Karpas-422 (cell line): ENCODE measurements around the gene RNF145. TPM values are rescaled to one million over a fixed set of nuclear protein-coding genes. Genes with fewer than 3 reads are reported as not detected.

ENCODE experiments used
- DNase-seq: peaks from one replicate; pipeline ENCODE4 v3.0.0-alpha.2; 2015
- H2AFZ ChIP-seq: fragments of 200-600 bp; sonication (generic); 2 replicates; pipeline ENCODE4 v1.6.1; 2014; ENCODE audit warnings: antibody characterized with exemption, low read length, mixed read lengths
- H3K27ac ChIP-seq: fragments of 200-600 bp; sonication (generic); 2 replicates; pipeline ENCODE4 v1.5.1; 2014; ENCODE audit warnings: mild to moderate bottlenecking, low read length, moderate library complexity
- H3K27me3 ChIP-seq: fragments of 200-600 bp; sonication (generic); 2 replicates; pipeline ENCODE4 v1.6.1; 2014; ENCODE audit warnings: low read length, mixed read lengths
- H3K36me3 ChIP-seq: fragments of 200-600 bp; sonication (generic); 2 replicates; pipeline ENCODE4 v1.6.1; 2014; ENCODE audit warnings: low read length, mixed read lengths; ENCODE audit not compliant: insufficient read depth
- H3K4me1 ChIP-seq: fragments of 200-600 bp; sonication (generic); 2 replicates; pipeline ENCODE4 v1.6.1; 2014; ENCODE audit warnings: mild to moderate bottlenecking, low read length, mixed read lengths
- H3K4me2 ChIP-seq: fragments of 200-600 bp; sonication (generic); 2 replicates; pipeline ENCODE4 v1.6.1; 2014; ENCODE audit warnings: low read length, low read depth, mild to moderate bottlenecking; ENCODE audit not compliant: poor library complexity, severe bottlenecking
- H3K4me3 ChIP-seq: fragments of 200-600 bp; sonication (generic); 2 replicates; pipeline ENCODE4 v1.5.1; 2014; ENCODE audit warnings: mild to moderate bottlenecking, antibody characterized with exemption, low read length, mixed read lengths
- H3K79me2 ChIP-seq: fragments of 200-600 bp; sonication (generic); 2 replicates; pipeline ENCODE4 v1.6.1; 2014; ENCODE audit warnings: mild to moderate bottlenecking, low read length, mixed read lengths
- H3K9ac ChIP-seq: fragments of 200-600 bp; sonication (generic); 2 replicates; pipeline ENCODE4 v1.6.0; 2014; ENCODE audit warnings: low read length
- H3K9me2 ChIP-seq: fragments of 200-600 bp; sonication (generic), shearing (Covaris generic); replicated peaks from 2 replicates; pipeline ENCODE4 v1.6.0; 2014; ENCODE audit warnings: mild to moderate bottlenecking, low read length, moderate library complexity; ENCODE audit not compliant: insufficient read depth
- H3K9me3 ChIP-seq: fragments of 300-700, 200-600 bp; sonication (generic); 2 replicates; pipeline ENCODE4 v1.6.1; 2014; ENCODE audit warnings: low read length, mixed read lengths
- H4K20me1 ChIP-seq: fragments of 200-600 bp; sonication (generic); 2 replicates; pipeline ENCODE4 v1.6.1; 2014; ENCODE audit warnings: mild to moderate bottlenecking, antibody characterized with exemption, low read length, low read depth; ENCODE audit not compliant: insufficient read depth
- total RNA-seq: library from RNA; depleted of rRNA; stranded (reverse); fragments of >200 nt; shearing (Covaris generic); gene quantifications from 2 replicates; pipeline ENCODE4 v1.2.3, GENCODE V29; 2014; ENCODE audit warnings: low replicate concordance

The RNF145 gene
- total RNA-seq, 1 experiment from 2014 or later, result 113 TPM

DNA sequence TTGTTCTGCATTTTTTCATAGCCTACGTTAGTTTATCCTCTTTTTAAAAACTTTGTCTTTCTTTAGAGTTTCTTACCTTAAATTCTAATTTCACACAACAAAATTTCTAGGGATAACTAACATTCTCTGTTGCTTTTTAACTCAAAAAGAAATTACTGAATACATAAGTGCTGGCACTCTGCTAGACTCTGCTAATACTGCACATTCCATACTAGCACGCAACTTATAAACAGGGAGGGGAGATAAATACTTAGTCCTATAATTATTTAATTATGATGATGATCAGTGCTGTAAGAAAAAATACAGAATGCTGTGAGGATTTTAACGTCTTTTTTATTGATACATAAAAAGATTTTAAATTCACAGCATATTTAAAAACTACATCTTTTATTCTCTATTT lies 25.1 kb downstream of the RNF145 start:
- Histone ChIP-seq H3K27me3 (no peaks in the 10 kb centered on the region), H3K4me1 (peaks cover 50% of the 10 kb centered on the region), H3K9ac (no peak overlapping the region), H3K79me2 (peaks cover 90% of the 10 kb centered on the region), H4K20me1 (no peaks in the 10 kb centered on the region), H3K27ac (peak overlapping the region; percentile 13; the same call in 1 of the 2 replicates), H3K4me2 (no peak overlapping the region), H3K4me3 (no peak overlapping the region), H2AFZ (no peak overlapping the region), H3K36me3 (peaks cover 22% of the 10 kb centered on the region; the same call in 1 of the 2 replicates), H3K9me2 (no peaks in the 10 kb centered on the region), H3K9me3 (no peaks in the 10 kb centered on the region)
- DNase-seq, result no peak

DNA sequence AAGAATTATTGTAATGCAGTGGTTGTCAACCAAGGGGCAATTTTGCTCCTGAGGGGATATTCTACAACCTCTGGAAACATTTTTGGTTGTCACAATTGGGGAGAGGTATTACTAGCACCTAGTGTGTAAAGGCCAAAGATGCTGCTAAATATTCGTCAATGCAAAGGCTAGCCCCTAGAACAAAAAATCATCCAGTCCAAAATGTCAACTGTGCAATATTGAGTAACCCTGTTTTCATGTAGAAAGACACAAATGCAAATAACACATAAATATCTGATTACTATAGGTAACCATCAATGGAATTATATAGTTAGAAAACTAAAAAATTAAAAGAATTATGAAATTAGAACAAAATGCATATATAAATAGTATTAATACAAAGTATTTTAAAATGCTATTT lies 26.1 kb downstream of the RNF145 start:
- Histone ChIP-seq H3K4me2 (no peak overlapping the region), H3K27ac (peak overlapping the region; percentile 36), H3K27me3 (no peaks in the 10 kb centered on the region), H4K20me1 (no peaks in the 10 kb centered on the region), H3K9ac (no peak overlapping the region), H3K4me1 (peaks cover 50% of the 10 kb centered on the region), H2AFZ (no peak overlapping the region), H3K9me3 (no peaks in the 10 kb centered on the region), H3K36me3 (peaks cover 20% of the 10 kb centered on the region; the same call in 1 of the 2 replicates), H3K9me2 (no peaks in the 10 kb centered on the region), H3K4me3 (no peak overlapping the region), H3K79me2 (peaks cover 90% of the 10 kb centered on the region)
- peak; percentile 48 for DNase-seq

DNA sequence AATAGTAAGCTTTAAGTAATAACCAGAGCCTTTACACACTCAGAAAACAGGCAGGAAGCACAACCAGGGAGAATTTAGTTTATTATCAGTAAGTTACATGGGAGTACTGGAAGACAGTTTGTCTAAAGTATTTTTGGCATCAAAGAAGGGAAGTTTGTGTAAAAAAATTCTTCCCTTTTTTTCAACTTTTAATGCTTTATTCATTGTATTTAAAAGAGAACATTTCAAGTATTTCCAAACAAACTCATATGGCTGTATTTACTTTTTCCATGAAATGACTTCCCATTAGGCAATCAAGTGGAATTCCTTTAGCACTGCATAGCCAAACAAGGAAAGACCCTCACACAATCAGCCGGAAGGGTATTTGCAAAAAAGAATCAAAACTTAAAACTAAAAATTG lies 26.7 kb downstream of the RNF145 start:
- Histone ChIP-seq H2AFZ (no peak overlapping the region), H4K20me1 (no peaks in the 10 kb centered on the region), H3K36me3 (peaks cover 21% of the 10 kb centered on the region; the same call in 1 of the 2 replicates), H3K9me2 (no peaks in the 10 kb centered on the region), H3K4me2 (peak overlapping the region; percentile 20), H3K4me3 (no peak overlapping the region), H3K79me2 (peaks cover 89% of the 10 kb centered on the region), H3K27ac (peak overlapping the region; percentile 52; the same call in 1 of the 2 replicates), H3K4me1 (peaks cover 50% of the 10 kb centered on the region), H3K9me3 (no peaks in the 10 kb centered on the region), H3K9ac (no peak overlapping the region), H3K27me3 (no peaks in the 10 kb centered on the region)
- DNase-seq, result no peak

DNA sequence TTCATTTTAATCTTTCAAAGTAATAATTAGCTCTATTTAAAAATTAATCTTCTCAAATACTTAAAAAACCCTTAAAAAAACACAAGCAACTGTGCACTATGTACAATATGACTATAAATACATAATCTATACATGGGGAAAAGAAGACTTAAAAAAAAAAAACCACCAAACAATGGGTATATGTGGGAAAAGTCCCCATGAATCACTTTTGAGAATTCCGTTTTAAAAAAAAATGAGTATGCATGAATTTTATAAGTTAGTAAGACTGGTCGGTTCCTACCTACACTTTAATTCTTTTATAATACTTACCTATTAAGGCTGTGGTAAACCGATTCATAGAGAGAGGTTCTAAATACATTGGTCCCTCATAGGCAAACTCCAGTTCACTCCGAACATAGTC lies 27.7 kb downstream of the RNF145 start:
- peaks cover 94% of the 10 kb centered on the region for H3K79me2 ChIP-seq
- H3K4me1 ChIP-seq, result peaks cover 50% of the 10 kb centered on the region
- DNase-seq, result no peak
- H3K9ac ChIP-seq, result no peak overlapping the region
- no peaks in the 10 kb centered on the region for H3K27me3 ChIP-seq
- no peaks in the 10 kb centered on the region for H4K20me1 ChIP-seq
- H3K27ac ChIP-seq, result peak overlapping the region; percentile 52
- H3K9me2 ChIP-seq, result no peaks in the 10 kb centered on the region
- no peak overlapping the region for H2AFZ ChIP-seq
- H3K4me2 ChIP-seq, result peak overlapping the region; percentile 20
- H3K9me3 ChIP-seq, result no peaks in the 10 kb centered on the region
- no peak overlapping the region for H3K4me3 ChIP-seq
- peaks cover 31% of the 10 kb centered on the region; the same call in 1 of the 2 replicates for H3K36me3 ChIP-seq

DNA sequence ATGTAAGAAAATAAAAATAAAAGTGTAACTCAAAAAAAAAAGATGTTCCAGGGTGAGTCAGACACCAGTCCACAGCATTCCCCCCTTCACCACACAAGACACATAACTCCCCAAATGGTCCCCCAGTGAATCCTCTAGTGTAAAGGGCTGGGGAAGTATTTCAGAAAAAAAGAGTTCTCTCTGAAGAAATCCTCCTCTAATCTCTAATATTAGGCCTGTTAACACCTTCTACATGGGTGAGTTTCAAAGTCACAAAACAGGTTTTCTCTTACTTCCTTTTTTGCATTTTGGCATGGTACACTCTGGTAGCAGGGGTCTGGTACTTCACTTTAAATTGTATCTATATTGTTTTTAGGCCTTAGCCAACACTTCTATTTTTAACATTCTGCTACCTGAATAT lies 28.2 kb downstream of the RNF145 start:
- Histone ChIP-seq H3K9ac (no peak overlapping the region), H3K4me1 (peaks cover 48% of the 10 kb centered on the region), H2AFZ (no peak overlapping the region), H3K4me2 (peak overlapping the region; percentile 20), H3K27me3 (no peaks in the 10 kb centered on the region), H4K20me1 (no peaks in the 10 kb centered on the region), H3K9me3 (no peaks in the 10 kb centered on the region), H3K4me3 (no peak overlapping the region), H3K9me2 (no peaks in the 10 kb centered on the region), H3K79me2 (peaks cover 94% of the 10 kb centered on the region), H3K27ac (peak overlapping the region; percentile 52), H3K36me3 (peaks cover 33% of the 10 kb centered on the region; the same call in 1 of the 2 replicates)
- peak; percentile 63 for DNase-seq

DNA sequence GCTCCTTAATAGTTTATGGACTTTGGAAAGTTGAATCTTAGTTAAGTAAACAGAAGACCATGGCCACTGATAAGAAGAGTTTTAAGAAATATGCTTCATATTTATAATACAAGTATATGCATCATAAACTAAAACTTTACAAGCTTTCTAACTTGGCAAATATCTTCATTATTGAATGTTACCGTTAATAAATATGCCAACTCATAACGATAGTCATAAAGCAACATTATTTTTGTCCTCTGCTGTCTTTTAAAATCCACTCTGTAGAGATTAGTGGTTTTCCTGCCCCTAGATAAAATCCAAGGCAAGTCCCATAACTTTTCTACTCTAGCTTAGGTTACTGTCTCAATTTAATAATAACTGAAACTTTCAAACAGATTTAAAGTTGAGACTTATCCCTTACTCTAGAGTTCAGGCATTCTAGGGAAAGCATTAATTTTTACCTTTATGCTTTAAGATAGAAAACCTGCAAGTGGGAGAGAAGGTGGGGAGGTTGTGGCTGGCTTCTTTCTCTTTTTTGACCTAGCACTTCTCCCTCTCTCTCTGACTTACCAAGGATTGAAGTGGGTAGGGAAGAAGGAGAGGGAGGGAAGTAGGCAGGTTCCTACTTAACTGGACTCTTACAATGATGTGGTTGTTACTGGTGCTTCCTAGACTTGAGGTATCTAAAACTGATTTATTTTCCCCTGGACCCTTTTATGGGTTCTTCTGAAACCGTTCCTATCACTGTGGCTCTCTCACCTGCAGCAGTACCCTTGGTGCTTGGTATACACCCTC lies 29.6 kb downstream of the RNF145 start:
- no peak overlapping the region for H2AFZ ChIP-seq
- 0 out of 2 replicates have a peak overlapping the region, but pooled peaks have one; percentile 19 for H3K27ac ChIP-seq
- peaks cover 36% of the 10 kb centered on the region for H3K4me1 ChIP-seq

DNA sequence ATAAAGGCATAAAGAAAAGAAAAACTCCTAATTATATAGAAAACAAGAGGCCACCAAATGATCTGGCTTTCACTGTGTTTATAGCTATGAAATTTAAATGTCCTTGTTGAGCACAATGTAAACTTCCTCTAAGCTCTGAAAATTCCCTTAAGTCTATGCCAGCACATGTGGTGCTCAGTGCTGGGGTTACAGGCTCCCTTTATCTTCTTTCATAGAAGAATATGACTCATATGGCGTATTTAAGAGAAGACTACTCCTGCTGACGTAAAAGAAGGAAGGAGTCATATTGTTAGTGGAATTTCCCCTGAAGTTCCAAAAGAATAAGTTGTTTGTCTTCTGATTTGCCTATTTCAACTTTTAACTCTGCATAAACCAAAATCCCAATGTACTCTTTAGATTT lies 30.4 kb downstream of the RNF145 start:
- H3K4me1 ChIP-seq, result peaks cover 29% of the 10 kb centered on the region
- no peak for DNase-seq
- no peak overlapping the region for H3K4me3 ChIP-seq
- peaks cover 91% of the 10 kb centered on the region for H3K79me2 ChIP-seq
- no peak overlapping the region for H2AFZ ChIP-seq
- no peak overlapping the region for H3K27ac ChIP-seq
- no peaks in the 10 kb centered on the region for H3K9me2 ChIP-seq
- H3K9ac ChIP-seq, result no peak overlapping the region
- no peak overlapping the region for H3K4me2 ChIP-seq
- H3K9me3 ChIP-seq, result no peaks in the 10 kb centered on the region
- H3K36me3 ChIP-seq, result peaks cover 50% of the 10 kb centered on the region; the same call in 1 of the 2 replicates
- no peaks in the 10 kb centered on the region for H3K27me3 ChIP-seq
- no peaks in the 10 kb centered on the region for H4K20me1 ChIP-seq

More for the DNA sequence above, 29.6 kb downstream of the RNF145 start:
- no peaks in the 10 kb centered on the region for H4K20me1 ChIP-seq
- no peaks in the 10 kb centered on the region for H3K9me3 ChIP-seq
- H3K4me3 ChIP-seq, result no peak overlapping the region
- H3K36me3 ChIP-seq, result peaks cover 43% of the 10 kb centered on the region; the same call in 1 of the 2 replicates
- H3K4me2 ChIP-seq, result no peak overlapping the region
- no peak for DNase-seq
- H3K9me2 ChIP-seq, result no peaks in the 10 kb centered on the region
- no peak overlapping the region for H3K9ac ChIP-seq
- no peaks in the 10 kb centered on the region for H3K27me3 ChIP-seq
- H3K79me2 ChIP-seq, result peaks cover 90% of the 10 kb centered on the region

DNA sequence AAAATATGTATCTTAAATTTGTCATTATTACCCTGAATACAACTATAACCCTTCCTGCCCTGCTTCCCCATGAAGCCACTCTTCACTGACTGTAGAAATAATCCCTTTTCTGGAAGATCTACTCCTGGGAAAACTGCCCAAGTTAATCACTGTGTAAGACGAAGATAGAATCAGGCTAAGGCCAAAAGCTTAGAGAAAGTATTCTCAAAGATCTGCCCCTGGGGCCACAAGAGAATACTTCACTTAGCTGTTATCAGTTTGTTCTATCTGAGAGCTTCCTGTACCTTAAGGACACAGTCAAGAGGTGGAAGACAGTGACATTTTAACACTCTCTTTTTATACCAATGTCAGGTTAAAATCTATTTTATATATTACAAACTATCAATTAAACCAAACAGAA lies 33.8 kb downstream of the RNF145 start:
- DNase-seq, result no peak
- H3K4me2 ChIP-seq, result no peak overlapping the region
- H3K4me1 ChIP-seq, result no peaks in the 10 kb centered on the region; the same call in 1 of the 2 replicates
- no peaks in the 10 kb centered on the region for H3K27me3 ChIP-seq
- peaks cover 57% of the 10 kb centered on the region; the same call in 1 of the 2 replicates for H3K36me3 ChIP-seq
- H3K4me3 ChIP-seq, result no peak overlapping the region
- no peak overlapping the region for H3K9ac ChIP-seq
- no peaks in the 10 kb centered on the region for H3K9me3 ChIP-seq
- no peak overlapping the region for H3K27ac ChIP-seq
- no peak overlapping the region for H2AFZ ChIP-seq
- H3K9me2 ChIP-seq, result no peaks in the 10 kb centered on the region
- peaks cover 79% of the 10 kb centered on the region for H3K79me2 ChIP-seq
- H4K20me1 ChIP-seq, result no peaks in the 10 kb centered on the region
